GM21576 (cell line): Measurements from ENCODE around the gene LDLRAP1.
"Not testable (repeated sequence)": the region's sequence is repeated elsewhere in the genome, so short reads cannot be mapped to it uniquely, and the experiment has no call there.

Experiments used
- ATAC-seq: cut with Tn5 transposase; IDR thresholded peaks from one replicate; pipeline ENCODE4 v1.9.1; 2021; ENCODE audit warnings: mild to moderate bottlenecking, moderate library complexity; ENCODE audit not compliant: unreplicated experiment

The LDLRAP1 gene

GRCh38 chr1:25573591-25573930 is 30.2 kb downstream of the LDLRAP1 start:
- no peak for ATAC-seq

- ATAC-seq = no peak
Measured at GRCh38 chr1:25573961-25574360, 30.6 kb downstream of the LDLRAP1 start.

- no peak for ATAC-seq
Measured at GRCh38 chr1:25575191-25575590, 31.8 kb downstream of the LDLRAP1 start.

- no peak for ATAC-seq
Measured at GRCh38 chr1:25576459-25577133, 33.2 kb downstream of the LDLRAP1 start.

GRCh38 chr1:25577134-25577920 is 33.9 kb downstream of the LDLRAP1 start:
- ATAC-seq = no peak

- ATAC-seq = no peak
Measured at GRCh38 chr1:25579292-25580252, 36.2 kb downstream of the LDLRAP1 start.

GRCh38 chr1:25580927-25581326 is 37.5 kb downstream of the LDLRAP1 start:
- ATAC-seq = no peak

- ATAC-seq = no peak
Measured at GRCh38 chr1:25581764-25582163, 38.4 kb downstream of the LDLRAP1 start.

GRCh38 chr1:25583519-25584370 is 40.3 kb downstream of the LDLRAP1 start:
- no peak for ATAC-seq

- no peak for ATAC-seq
Measured at GRCh38 chr1:25586181-25586588, 42.8 kb downstream of the LDLRAP1 start.

- no peak for ATAC-seq
Measured at GRCh38 chr1:25587290-25587689, 43.9 kb downstream of the LDLRAP1 start.

- not testable (repeated sequence) for ATAC-seq
Measured at GRCh38 chr1:25588224-25588623, 44.8 kb downstream of the LDLRAP1 start.

- ATAC-seq = not testable (repeated sequence)
Measured at GRCh38 chr1:25588786-25589185, 45.4 kb downstream of the LDLRAP1 start.

- no peak for ATAC-seq
Measured at GRCh38 chr1:25590096-25590824, 46.9 kb downstream of the LDLRAP1 start.

GRCh38 chr1:25593861-25594260 is 50.5 kb downstream of the LDLRAP1 start:
- ATAC-seq = no peak

- no peak for ATAC-seq
Measured at GRCh38 chr1:25594971-25595370, 51.6 kb downstream of the LDLRAP1 start.

GRCh38 chr1:25596641-25597040 is 53.2 kb downstream of the LDLRAP1 start:
- not testable (repeated sequence) for ATAC-seq

GRCh38 chr1:25598879-25599278 is 55.5 kb downstream of the LDLRAP1 start:
- ATAC-seq = no peak

- no peak for ATAC-seq
Measured at GRCh38 chr1:25599969-25600610, 56.7 kb downstream of the LDLRAP1 start.
